GM18909 (cell line): ENCODE results near the gene IPO13.

ENCODE experiments used
- ATAC-seq: cut with Tn5 transposase; IDR thresholded peaks from one replicate; pipeline ENCODE4 v1.9.1; 2021; ENCODE audit warnings: mild to moderate bottlenecking; ENCODE audit not compliant: unreplicated experiment, poor library complexity

Gene IPO13

GRCh38 chr1:43947874-43948437 is 1.2 kb downstream of the IPO13 start:
- no peak for ATAC-seq

- ATAC-seq = no peak
Measured at GRCh38 chr1:43949678-43950077, 2.9 kb downstream of the IPO13 start.

GRCh38 chr1:43951021-43951985 is 4.6 kb downstream of the IPO13 start:
- no peak for ATAC-seq

GRCh38 chr1:43952731-43953346 is 6.1 kb downstream of the IPO13 start:
- ATAC-seq = no peak

- no peak for ATAC-seq
Measured at GRCh38 chr1:43953361-43953760, 6.6 kb downstream of the IPO13 start.

- no peak for ATAC-seq
Measured at GRCh38 chr1:43954036-43954435, 7.3 kb downstream of the IPO13 start.

- ATAC-seq = no peak
Measured at GRCh38 chr1:43956234-43956633, 9.5 kb downstream of the IPO13 start.

- ATAC-seq = no peak
Measured at GRCh38 chr1:43957407-43958040, 10.8 kb downstream of the IPO13 start.

- ATAC-seq = no peak
Measured at GRCh38 chr1:43958351-43959255, 11.9 kb downstream of the IPO13 start.

- ATAC-seq = no peak
Measured at GRCh38 chr1:43960798-43961197, 14.0 kb downstream of the IPO13 start.

- no peak for ATAC-seq
Measured at GRCh38 chr1:43961692-43962091, 14.9 kb downstream of the IPO13 start.

- no peak for ATAC-seq
Measured at GRCh38 chr1:43962324-43962723, 15.6 kb downstream of the IPO13 start.

GRCh38 chr1:43963006-43963405 is 16.3 kb downstream of the IPO13 start:
- ATAC-seq = no peak

- no peak for ATAC-seq
Measured at GRCh38 chr1:43963890-43964289, 17.1 kb downstream of the IPO13 start.

- ATAC-seq = no peak
Measured at GRCh38 chr1:43965316-43965715, 18.6 kb downstream of the IPO13 start.

- ATAC-seq = no peak
Measured at GRCh38 chr1:43968348-43968948, 21.7 kb downstream of the IPO13 start.

- ATAC-seq = no peak
Measured at GRCh38 chr1:43969416-43969745, 22.6 kb downstream of the IPO13 start.

- ATAC-seq = peak; percentile 82
Measured at GRCh38 chr1:43969746-43970466, 23.2 kb downstream of the IPO13 start, which contains the start of gene DPH2. DPH2 (plus strand) TSS chr1:43970010; CDS start chr1:43970176, 166 bp downstream.

GRCh38 chr1:43970502-43970901 is 23.8 kb downstream of the IPO13 start:
- ATAC-seq = no peak
